NCI-H2196 (cell line): ENCODE measurements around the gene ALDH1A1.

Source experiments
- DNase-seq: peaks from one replicate; lab custom pipeline; 2025; ENCODE audit not compliant: unreplicated experiment; lab: John Stamatoyannopoulos, UW

Gene ALDH1A1

DNA sequence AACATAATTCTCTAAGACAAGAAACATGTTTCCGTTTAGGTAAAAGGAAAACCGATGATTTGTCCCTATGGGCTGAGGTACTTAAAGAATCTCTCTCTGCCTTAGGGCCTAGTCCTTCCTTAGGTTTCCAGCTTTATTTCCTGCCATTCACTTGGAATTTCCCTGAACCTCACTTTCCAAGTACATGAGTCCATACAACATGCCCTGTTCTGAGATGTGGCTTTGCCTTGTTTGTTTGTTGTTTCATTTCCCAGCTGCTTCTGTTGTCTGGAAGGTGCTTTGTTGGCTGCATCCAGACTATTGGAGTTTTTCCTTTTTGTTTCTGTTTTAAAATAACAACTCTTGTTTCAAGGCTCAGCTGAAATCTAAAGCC, 95.2 kb downstream of the ALDH1A1 start:
- DNase-seq = no peak

DNA sequence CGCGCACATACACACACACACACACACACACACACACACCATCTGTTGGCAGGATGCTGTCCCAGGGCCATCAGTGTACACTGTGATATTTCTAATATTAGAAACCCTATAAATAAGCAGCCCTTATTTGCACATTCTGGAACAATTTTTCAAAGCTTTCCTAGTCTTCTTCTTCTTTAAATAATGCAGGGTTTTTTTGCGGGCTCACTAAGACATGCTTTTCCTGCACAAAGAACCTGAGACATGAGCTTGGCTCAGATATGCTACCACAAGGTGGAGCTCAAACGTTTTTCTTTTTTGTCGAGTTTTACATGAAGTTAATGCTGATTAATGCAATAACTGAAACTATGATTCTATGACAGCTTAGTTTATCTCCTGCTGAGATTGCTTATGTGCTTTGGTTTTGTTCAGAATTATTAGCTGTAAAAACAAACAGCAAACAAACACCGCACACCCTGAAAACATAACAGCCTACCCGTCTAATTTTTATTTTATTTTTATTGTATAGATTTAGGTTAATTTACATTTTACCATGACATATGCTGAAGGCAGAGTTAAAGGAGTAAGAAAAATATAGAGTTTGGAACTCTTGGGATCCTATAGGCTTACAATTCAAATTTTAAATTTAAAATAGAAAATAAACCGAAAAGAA, 95.8 kb downstream of the ALDH1A1 start:
- peak; percentile 22 for DNase-seq

- no peak for DNase-seq
These were observed 96.8 kb downstream of the ALDH1A1 start for GRCh38 chr9:72855890-72856523.

DNA sequence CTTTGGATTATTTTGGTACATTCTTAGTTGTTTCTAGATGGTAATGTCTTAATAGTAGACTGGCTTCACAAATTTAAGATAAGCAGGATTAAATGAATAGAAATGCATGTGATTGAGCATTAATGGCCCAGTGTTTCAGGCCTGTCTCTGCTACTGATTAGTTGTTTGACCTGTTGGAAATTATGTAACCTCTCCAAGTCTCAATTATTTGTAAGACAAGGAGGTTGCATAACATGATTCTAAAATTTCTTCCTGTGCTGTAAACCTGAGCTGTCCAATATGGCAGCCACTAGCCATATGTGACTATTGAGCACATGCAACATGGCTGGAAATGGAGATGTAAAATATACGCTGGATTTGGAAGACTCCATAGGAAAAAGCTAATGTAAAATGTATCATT, 97.5 kb downstream of the ALDH1A1 start:
- no peak for DNase-seq
